GM18517 (cell line): ENCODE measurements around the gene HIVEP3.

Experiments used
- ATAC-seq: cut with Tn5 transposase; IDR thresholded peaks from one replicate; pipeline ENCODE4 v1.9.1; 2021; ENCODE audit warnings: mild to moderate bottlenecking, moderate library complexity; ENCODE audit not compliant: unreplicated experiment

The HIVEP3 gene

GRCh38 chr1:41481109-41481775 lies 437.5 kb downstream of the HIVEP3 start:
- no peak for ATAC-seq

- ATAC-seq = no peak
Measured at GRCh38 chr1:41480204-41481108, 438.3 kb downstream of the HIVEP3 start.

- ATAC-seq = no peak
Measured at GRCh38 chr1:41479808-41480160, 438.9 kb downstream of the HIVEP3 start.

- no peak for ATAC-seq
Measured at GRCh38 chr1:41479000-41479807, 439.5 kb downstream of the HIVEP3 start.

- no peak for ATAC-seq
Measured at GRCh38 chr1:41478118-41478748, 440.5 kb downstream of the HIVEP3 start.

GRCh38 chr1:41476807-41477361 lies 441.8 kb downstream of the HIVEP3 start:
- no peak for ATAC-seq

GRCh38 chr1:41475859-41476567 lies 442.7 kb downstream of the HIVEP3 start:
- no peak for ATAC-seq

- ATAC-seq = no peak
Measured at GRCh38 chr1:41475346-41475745, 443.4 kb downstream of the HIVEP3 start.

GRCh38 chr1:41474490-41475271 lies 444.0 kb downstream of the HIVEP3 start:
- no peak for ATAC-seq

GRCh38 chr1:41473738-41474362 lies 444.9 kb downstream of the HIVEP3 start:
- no peak for ATAC-seq

- no peak for ATAC-seq
Measured at GRCh38 chr1:41471658-41472057, 447.1 kb downstream of the HIVEP3 start.

GRCh38 chr1:41469706-41470105 lies 449.0 kb downstream of the HIVEP3 start:
- ATAC-seq = no peak

GRCh38 chr1:41468122-41468762 lies 450.5 kb downstream of the HIVEP3 start:
- ATAC-seq = no peak

- ATAC-seq = no peak
Measured at GRCh38 chr1:41467673-41468072, 451.0 kb downstream of the HIVEP3 start.

GRCh38 chr1:41466146-41466545 lies 452.6 kb downstream of the HIVEP3 start:
- ATAC-seq = no peak

- ATAC-seq = no peak
Measured at GRCh38 chr1:41465741-41466140, 453.0 kb downstream of the HIVEP3 start.

- no peak for ATAC-seq
Measured at GRCh38 chr1:41464885-41465284, 453.8 kb downstream of the HIVEP3 start.

GRCh38 chr1:41463516-41463915 lies 455.2 kb downstream of the HIVEP3 start:
- ATAC-seq = no peak
